Activated T-cell treated with anti-CD3 and anti-CD28 coated beads for 4 hours (primary cell): ENCODE data around the gene SGMS2.
A peak's percentile ranks its signal among the peaks of the same experiment; 100 is the strongest.

ENCODE experiments used
- DNase-seq: peaks from one replicate; pipeline ENCODE4 v3.0.0-alpha.2; 2020

SGMS2 gene

DNA sequence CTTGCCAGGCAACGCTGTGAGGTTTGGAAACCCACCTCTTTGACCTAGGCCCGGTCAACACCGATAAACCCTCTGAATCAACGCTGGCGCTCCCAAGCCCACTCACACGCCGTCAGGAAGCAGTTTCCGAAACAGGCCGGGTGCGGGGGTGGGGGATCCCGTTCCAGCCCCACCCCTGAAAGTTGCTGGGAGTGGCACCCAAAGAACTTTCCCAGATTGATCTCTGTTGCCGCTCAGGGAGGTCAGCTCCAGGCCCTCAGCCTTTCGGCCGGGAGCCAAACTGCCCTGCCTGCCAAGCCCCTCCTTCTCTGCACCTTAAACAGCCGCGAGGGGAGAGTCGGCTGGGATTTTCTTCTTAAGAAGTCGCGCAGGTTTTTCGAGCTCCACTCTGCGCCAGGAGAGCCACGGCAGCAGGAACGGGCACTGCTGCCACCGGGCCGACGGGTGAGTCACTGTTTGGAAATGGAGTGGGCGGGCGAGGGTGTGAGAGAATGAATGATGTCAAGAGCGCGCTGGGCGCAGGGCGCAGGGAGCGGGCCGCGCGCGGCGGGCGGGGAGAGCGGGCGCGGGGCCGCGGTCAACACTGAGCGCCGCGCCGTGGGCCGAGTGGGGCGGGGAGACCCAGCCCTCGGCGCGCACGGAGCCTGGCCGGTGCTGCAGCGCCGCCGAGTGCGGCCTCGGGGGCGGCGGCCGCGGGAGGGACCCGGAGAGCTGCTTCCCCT, at the start of gene SGMS2:
SGMS2 (plus strand) TSS at position 583 of the 722 bp plus-strand sequence. CDS start 70,622 bp downstream, outside the sequence.
- peak; percentile 68 for DNase-seq

DNA sequence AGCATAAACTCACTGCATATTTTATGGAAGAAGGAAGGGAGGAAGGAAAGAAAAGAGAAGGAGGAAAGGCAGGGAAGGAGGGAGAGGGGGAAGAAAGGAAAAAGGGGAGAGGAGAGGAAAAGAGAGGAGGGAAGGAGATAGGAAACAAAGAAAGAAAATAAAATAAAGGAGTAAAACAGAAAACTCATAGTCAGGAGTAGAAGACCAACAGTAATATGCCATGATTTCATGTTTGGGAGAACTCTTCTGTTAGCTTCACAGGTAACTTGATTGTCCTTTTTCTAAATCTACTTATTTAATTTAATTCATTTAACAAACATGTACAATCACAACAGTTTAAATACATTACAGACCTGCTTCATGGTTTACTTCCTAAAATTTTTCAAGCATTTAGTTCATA, 46.8 kb upstream of the SGMS2 start:
- no peak for DNase-seq

DNA sequence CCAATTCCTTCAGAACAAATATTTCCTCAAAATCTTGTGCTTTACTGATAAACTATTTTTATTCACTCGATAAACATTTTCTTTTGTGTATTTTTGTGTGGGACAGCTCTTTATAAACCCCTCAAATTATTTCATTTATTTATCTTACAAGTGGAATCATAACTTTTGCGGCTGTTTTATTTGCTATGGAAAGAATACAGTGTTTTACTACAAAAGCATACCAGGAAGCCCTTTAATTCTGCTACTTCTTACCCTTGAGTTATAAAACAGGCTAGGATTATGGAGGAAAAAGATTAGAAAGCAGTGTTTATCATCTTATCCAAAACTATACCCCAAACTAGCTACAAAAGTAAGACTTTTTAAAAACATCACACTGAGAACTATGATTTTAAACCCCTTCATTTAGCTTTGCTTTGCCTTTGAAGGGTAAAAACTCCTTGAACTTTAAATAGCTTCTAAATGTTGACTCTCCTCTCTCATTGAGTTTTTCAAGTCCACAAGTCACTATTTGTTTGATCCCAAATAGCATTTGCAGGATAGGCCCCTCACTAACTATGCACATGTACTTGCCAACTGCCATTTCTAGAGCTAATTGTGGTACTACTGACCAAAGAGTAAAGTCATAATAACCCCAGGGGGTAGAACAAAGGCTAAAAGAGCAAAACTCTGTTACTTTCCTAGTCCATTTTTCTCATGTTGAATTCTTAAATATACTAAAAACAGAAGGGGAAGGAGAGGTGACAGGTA, 45.8 kb upstream of the SGMS2 start:
- DNase-seq, result no peak

DNA sequence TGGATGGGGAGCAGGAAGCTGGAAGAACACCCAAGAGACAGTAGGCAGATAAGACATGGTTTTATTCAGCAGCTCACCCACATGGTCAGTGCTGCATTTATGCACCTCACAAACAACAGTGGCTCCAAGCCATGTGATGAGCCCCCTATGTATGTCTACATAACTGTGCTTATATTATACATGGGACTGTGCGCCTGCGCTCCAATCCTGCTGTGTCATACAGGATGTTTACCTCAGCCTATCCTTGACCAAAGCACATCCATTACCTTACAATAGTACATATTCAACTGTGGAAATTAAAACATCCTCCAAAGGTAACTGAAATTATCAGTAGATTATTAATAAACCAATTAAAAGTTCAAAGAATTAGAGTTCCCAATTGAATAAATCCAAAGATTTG, 44.1 kb upstream of the SGMS2 start:
- DNase-seq, result no peak

DNA sequence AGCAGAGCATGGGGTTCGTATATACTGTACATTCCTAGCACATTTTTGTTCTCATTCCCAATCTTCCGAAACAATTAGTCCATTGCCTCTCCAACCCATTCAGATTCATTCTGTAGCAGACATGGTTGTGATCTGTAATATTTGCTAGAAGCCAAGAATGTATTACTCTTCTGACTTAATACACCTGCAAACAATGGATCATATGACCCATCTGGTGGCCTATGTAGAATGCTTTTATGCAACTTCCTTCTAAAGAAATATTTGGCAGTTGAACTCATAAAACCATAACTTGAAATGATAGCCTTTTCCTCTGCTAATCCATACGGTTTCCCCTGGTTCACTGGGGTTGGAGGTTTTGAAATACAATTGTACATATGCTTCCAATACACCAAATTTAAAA, 32.8 kb upstream of the SGMS2 start:
- DNase-seq, result no peak

DNA sequence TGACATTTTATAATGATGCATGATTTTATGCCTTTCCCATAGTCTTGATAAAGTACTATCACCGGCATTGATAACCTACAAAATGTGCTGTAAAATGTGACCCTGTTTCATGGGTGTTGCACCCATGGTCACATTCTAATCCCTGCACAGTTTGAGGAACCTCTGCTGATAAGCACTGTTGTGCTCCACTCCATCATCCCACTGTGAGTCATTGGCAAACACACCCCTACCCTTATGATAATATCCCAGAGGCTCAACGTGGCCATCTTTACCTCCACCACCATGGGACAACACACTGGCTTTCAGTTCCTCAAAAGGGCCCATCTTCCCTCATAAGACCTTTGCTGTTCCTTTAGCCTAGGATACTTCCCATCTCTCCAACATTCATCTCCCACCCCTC, 32.0 kb upstream of the SGMS2 start:
- DNase-seq, result no peak

DNA sequence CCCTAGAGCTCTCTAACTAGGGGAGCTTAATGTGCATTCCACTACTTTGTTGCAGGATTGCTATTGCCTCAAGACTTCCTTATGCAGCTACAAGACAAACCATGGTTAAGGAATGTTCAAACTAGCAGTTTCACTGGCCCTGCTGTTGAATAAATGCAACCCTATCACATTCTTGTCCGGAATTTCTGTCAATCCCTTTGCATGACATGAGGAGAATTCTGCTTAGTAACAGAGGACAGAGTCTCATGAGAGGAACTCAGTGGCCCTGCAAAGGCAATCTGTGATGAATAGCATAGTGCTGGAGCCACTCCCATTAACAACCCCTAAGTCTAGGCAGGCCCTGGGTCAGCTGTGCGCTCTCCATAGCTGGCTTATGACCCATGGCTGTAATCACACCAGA, 30.7 kb upstream of the SGMS2 start:
- DNase-seq, result no peak

DNA sequence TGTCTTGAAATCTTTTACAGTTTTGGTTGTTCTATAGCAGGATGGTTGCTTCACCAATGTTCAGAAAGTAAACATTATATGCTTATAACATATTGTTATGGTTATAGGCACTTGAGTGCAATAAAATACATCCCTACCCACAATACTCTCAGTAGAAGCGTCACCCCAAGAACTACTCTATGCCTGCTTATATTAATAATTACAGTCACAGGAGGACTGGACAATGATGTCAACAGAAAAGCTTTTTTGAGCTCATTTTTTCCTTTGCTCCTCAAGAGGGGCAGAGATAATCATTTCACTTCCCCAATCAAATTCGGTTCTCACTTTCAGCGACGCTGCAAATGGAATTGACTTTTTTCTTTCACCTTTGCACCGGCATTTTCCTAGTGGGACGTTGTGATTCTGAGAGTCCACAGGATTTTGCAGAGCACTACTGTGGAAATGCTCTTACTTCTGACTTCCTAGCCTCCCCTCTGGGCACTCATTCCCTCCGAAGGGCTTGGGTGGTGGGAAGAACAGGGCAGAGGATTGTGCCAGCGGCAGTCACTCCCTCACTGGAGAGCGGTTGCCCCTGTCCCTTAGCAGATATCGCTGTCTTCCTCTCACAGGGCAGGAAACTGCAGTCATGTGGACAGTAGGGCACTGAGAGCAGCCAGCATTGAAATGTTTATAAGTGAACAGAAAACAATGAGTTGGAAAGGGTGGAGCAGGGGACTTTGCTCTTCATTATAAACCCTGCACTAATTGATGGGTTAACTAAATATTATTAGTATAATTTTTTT, 24.9 kb upstream of the SGMS2 start:
- no peak for DNase-seq

DNA sequence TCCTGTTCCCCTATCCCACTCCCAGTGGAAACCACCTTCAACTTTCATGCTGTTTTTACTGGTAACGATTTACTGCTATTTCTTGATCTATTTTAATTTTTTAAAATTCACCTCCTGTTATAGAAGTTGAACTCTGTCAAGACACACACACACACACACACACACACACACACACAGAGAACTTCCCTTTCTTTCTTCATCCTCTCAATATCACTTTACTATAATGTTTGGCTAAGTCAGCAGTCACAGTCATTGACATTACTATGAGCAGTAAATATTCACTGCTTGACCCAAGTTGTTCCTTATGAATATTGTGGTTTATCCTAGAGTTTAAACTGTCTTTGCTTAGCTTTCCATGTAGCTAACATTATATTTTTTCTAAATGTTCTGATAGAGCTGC, 24.0 kb upstream of the SGMS2 start:
- DNase-seq, result no peak

DNA sequence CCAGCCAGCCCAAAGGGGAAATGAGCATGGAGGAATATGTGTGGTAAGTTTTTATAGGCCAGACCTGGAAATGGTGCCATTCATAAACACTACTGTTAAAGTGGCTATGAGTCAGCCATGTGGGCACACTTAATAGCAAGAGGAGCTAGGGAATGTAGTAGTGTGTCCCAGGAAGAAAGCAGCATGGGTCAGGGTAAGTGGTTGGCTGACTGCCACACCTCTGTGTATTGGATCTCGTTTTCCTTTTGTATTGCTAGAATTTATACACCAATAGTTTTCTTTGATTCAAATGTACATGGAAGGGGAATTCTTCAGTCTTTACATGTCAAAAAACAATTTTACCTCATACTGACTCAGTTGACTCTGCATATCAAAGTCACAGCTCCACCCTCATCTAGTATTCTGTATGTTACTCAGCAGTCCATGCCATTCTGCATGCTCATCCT, 22.9 kb upstream of the SGMS2 start:
- no peak for DNase-seq

DNA sequence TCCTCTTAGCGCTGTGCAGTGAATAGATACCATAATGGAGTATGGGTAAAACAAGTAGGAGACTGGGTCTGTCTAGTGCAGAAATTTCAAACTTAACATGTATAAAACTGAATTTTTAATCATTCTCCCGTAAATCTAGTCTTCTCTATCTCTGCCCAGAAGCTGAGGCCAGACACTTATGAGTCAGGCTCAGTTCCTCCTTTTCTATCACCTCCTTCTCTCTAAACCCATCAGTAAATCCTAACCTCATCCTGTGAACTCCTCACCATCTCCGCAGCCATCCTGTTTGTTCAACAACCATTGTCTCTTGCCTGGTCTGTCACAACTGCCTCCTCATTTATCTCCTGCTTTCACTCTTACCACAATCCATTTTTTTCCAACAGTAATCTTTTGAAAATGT, 19.8 kb upstream of the SGMS2 start:
- no peak for DNase-seq

DNA sequence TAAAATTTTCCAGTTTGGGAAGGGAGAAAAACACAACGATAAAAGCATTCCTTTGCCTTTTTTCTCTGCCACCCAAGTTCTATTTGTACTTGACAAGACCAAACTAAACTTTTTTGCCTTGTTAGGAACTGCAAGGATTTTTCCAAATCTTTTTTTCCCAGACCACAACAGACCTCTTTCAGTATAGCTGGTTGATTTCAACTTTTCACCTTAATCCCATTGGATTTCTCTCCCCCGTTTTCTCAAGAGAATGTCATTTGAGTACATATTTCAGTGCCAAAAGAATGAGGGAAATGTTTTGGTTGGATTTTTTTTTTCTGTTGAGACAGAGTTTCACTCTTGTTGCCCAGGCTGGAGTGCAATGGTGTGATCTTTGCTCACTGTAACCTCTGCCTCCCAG, 18.5 kb upstream of the SGMS2 start:
- no peak for DNase-seq

DNA sequence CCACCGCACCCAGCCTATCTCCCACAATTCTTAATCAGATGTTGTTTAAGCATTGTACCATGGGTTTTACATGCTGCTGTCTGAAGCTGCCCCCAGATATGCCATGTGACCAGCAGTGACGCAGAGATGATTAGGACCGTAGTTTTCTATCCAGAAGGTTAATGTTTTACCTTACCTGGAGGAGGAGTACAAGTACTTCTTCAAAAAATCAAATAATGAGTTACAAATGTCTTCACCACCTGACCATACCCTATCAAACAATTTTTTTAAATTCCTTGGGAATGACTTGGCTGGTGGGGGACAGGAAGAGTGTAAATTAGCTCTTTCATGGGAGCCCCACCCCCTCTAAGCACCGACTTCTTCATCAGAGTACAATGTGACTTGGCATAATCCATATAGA, 16.2 kb upstream of the SGMS2 start:
- no peak for DNase-seq

DNA sequence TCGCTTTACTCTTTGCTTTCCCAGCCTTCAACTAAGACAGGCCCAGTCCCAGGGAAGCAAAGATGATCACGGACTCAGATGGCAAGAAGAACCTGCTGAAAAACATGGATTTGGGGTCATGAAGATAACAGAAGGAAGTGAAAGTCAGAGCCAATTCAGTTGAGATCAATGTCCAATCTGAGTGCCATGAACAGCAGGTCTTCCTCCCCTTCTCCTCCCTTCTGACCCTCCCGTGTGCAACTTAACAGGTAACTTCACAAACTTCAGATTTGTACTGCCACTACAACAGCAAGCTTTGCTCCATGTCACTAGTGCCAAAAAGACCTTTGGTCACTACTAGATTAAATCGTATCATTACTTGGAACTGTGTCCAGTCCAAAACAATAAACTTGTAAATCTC, 15.5 kb upstream of the SGMS2 start:
- no peak for DNase-seq

DNA sequence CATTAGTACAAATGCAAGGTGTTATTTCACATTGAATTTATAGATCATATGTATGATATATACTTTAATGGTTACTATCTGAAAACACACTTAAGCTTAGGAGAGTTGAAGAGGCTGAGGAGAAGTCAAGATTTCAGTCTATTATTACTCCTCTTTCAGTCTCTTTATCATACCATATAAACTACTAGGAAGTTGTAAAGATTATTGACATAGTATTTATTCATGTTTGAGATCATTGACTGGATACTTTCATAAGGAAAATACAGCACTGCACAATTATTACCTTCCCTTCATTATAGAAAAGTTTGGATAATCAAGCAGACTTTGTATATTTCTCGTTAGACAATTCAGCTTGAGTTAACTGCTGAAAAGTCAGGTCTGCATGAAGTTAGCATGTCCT, 10.0 kb upstream of the SGMS2 start:
- DNase-seq, result no peak

DNA sequence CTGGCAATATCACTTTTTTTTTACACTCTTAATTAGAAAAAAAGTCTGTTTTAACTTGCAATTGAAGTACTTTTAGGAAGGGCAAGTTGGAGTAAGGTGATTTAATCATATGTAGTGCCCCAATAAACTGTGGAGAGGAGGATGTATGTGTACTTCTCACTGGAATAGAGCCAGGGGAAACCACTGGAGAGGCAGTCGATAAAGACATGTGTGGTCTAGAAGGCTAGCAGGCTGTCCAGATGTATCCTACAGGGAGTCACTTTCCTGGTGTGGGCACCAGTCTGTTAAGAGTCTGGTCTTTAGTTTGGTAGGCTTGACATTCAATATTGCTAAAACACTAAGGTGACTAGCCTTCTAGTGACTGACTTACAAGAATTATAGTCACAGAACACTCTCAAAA, 9.6 kb upstream of the SGMS2 start:
- DNase-seq, result no peak

DNA sequence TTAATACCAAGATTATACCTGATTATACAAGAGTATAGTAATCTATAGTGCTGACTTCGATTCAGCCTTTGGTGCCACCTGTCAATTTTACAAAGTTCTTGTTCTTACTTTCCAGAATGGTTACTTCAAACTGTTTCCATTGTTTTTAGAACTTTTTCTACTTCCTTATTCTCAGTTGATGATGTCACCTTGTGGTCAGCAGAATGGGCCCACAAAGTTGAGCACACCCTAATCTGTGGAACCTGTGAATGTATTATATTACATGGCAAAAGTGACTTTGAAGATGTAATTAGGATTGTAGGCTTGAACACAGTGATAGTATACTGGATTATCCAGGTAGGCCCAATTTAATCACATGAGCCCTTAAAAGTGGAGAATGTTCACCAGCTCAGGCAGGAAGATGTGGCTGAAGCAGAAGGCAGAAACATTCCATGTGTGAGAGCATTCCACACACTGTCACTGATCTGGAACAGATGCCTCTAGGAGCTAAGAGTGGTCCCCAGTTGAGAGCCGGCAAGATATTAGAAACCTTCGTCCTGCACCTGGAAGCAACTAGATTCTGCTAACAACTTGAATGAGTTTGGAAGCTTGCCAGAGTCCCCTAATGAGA, 6.3 kb upstream of the SGMS2 start:
- DNase-seq, result no peak

DNA sequence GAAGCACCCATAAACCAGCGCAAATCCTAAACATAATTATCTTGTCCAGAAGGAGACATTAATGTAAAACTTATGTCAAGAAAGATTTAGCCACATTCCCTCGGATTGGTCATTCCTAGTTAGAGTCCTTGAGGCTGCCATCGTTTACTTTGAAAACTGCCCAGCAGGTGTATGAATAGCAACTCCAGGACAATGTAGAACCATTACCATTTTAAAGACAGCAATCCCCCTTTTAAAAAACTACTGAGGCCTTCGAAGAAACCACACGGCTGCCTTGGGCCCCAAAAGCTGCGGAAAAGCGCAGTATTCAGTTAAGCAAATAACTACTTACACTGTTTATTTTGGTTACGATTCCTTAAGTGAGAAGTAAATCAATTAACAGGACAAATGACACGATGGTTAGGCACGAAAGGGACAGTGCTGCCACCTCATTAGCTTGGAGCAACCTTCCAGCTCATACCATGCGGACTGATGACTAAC, 822 bp upstream of the SGMS2 start:
- DNase-seq, result no peak

DNA sequence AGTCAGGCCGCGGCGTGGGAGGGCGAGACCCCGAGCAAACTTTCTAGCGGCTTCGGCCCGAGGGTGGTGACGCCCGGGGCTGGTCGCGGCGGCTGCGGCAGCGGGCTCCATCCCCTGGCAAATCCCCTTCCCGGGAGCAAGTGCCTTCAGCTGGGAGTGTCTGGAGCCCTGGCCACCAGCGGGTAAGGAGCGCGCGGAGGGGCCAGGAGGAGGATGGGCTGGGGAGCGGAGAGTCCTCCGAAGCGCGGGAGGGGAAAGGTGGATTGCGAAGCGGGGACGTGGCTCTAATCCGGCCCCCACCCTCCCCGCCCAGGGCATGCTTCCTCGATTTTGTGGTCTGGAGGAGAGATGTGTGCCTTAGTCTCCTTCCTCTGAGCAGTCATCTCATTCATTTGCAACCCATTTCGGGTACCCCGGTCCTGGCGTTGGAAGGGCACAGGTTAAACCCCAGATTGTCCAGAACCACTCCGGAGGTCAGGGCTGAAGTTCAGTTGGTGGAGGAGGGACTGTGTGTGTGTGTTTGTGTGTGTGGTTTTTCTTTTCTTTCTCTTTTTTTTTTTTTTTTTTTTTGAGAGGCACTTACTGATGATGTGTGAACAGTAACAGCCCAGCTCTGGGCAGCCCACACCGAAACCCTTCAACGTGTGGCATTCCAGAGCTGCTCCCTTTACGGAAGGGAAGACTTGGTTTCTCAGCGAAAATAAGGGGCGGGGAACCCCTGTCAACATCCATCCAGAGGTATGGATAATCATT, 516 bp downstream of the SGMS2 start:
- DNase-seq, result no peak

DNA sequence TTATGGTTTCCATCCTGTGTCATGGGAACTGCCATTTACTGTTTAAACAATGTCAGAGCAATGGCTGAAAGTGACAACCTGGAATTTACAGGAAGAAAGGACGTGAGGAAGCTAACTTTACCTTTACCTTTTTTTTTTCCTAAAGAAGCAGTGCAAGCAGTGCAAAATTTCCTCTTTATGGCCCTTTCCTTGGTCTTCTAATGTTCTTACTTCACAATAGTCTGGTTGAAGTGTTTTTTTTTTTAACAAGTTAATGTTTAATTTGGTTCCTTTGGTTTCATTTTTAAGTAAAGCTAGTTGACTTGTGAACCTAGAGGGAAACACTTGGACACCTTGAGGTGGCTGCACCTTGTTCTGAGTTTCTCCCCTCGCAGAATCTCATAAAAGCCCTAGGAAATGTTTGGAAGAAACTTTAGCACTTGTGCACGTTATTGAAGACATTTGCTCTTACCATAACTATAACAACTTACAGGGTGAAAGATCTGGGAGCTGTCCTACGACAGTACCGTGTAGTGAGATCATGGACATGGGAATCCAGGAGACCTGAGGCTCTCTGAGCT, 1.8 kb downstream of the SGMS2 start:
- DNase-seq, result no peak

DNA sequence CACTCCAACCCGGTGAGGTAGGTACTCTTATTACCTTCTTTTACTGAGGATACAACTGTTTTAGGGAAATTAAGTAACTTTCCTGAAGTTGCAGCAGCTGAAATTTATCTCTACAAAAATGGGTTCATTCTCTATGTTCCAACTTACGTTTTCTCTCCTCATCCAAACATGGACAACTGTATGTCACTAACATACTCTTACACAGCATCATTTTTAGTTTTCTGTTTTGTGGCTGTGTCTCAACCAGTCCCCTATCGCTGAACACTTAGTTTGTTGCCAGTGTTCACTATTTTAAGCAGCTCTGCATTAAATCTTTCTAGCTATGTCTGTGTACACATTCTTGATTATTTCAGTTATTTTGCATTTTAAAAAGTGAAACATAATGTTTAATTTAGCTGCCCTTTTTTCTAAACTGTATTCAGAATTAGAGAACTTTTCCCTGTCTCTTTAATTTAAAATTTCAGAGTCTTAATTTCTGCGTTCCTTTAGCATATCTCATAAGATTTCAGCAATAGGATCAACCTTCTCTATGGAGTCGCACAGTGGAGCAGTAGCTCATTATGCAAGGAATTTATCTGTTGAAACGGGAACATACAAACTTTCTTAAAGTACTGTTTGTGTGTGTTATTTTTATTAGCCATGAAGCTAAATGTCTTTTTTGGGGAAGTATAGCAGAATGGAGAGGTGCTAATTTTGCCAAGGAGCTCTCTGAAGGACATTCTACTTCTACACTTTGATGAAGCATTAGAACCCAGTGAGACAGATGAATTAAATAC, 3.8 kb downstream of the SGMS2 start:
- DNase-seq, result no peak
